ENCODE data around the gene PIAS2. TPM values are rescaled to one million over a fixed set of nuclear protein-coding genes. Genes with fewer than 3 reads are reported as not detected.

Gene PIAS2
- total RNA-seq, 4 donors from 2014 or later = 38.7 to 81.6 (median 42.3) TPM

DNA sequence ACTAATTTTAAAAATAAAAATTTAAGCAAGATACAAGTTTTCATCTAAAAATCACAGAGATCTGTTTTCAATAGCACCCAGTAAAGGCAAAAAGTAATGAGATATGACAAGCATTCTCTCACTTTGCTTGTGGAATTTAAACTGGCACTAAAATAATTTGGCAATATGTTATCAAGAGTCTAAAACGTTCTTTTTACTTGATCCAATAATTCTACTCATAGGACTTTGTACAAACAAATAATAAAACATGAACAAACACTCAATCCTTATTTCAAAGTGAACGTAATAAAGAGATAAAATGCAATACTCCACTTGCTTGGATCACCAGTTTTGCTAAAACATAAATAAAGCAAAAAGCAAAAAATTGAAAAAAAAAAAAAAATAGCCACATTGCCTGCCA lies 30.4 kb downstream of the PIAS2 start:
- TF ChIP-seq, protein P1, sequence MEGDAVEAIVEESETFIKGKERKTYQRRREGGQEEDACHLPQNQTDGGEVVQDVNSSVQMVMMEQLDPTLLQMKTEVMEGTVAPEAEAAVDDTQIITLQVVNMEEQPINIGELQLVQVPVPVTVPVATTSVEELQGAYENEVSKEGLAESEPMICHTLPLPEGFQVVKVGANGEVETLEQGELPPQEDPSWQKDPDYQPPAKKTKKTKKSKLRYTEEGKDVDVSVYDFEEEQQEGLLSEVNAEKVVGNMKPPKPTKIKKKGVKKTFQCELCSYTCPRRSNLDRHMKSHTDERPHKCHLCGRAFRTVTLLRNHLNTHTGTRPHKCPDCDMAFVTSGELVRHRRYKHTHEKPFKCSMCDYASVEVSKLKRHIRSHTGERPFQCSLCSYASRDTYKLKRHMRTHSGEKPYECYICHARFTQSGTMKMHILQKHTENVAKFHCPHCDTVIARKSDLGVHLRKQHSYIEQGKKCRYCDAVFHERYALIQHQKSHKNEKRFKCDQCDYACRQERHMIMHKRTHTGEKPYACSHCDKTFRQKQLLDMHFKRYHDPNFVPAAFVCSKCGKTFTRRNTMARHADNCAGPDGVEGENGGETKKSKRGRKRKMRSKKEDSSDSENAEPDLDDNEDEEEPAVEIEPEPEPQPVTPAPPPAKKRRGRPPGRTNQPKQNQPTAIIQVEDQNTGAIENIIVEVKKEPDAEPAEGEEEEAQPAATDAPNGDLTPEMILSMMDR (IDR thresholded peaks at IDR 0.05) = no peak
- no peak for TF ChIP-seq POLR2A (IDR thresholded peaks at IDR 0.05)
- peaks cover 3 to 18% of the 10 kb centered on the region in 2 donors for H3K36me3 ChIP-seq
- WGBS, 2 donors = 87 to 88% methylated on average over 2 of the region's 2 CpGs
- no peak for DNase-seq
- H3K9me3 ChIP-seq = no peaks in the 10 kb centered on the region
- intact Hi-C loops (cut with DNase I) = no loop called here
- H3K27me3 ChIP-seq = no peaks in the 10 kb centered on the region
- no peaks in the 10 kb centered on the region for H3K4me1 ChIP-seq
- no peak overlapping the region for H3K4me3 ChIP-seq (replicated peaks in 1 of 3)
- no peak overlapping the region for H3K27ac ChIP-seq

DNA sequence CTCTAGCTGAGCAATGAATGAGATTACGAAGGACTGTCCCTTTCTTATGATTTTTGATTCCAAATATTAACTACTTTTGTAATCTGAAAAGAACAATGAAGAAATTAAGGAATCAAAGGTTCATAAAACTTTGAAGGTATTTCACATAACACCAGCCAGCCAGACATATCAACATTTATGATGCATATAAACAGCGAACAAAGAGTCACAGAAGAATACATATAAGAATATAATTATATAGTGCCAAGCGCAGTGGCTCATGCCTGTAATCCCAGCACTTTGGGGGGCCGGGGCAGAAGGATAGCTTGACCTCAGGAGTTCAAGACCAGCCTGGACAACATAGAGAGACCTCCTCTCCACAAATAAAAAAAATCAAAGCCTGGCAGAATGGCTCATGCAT lies 34.1 kb downstream of the PIAS2 start:
- H3K27ac ChIP-seq = no peak overlapping the region
- no peaks in the 10 kb centered on the region for H3K36me3 ChIP-seq
- no peak for DNase-seq
- no peak for TF ChIP-seq POLR2A (IDR thresholded peaks at IDR 0.05)
- TF ChIP-seq, protein P1 (IDR thresholded peaks at IDR 0.05) = no peak
- no peak overlapping the region for H3K4me3 ChIP-seq (replicated peaks in 1 of 3)
- intact Hi-C loops (cut with DNase I) = no loop called here
- H3K27me3 ChIP-seq = no peaks in the 10 kb centered on the region
- H3K9me3 ChIP-seq = no peaks in the 10 kb centered on the region
- H3K4me1 ChIP-seq = no peaks in the 10 kb centered on the region
- WGBS, 2 donors = 95 to 99% methylated on average over 4 of the region's 4 CpGs

DNA sequence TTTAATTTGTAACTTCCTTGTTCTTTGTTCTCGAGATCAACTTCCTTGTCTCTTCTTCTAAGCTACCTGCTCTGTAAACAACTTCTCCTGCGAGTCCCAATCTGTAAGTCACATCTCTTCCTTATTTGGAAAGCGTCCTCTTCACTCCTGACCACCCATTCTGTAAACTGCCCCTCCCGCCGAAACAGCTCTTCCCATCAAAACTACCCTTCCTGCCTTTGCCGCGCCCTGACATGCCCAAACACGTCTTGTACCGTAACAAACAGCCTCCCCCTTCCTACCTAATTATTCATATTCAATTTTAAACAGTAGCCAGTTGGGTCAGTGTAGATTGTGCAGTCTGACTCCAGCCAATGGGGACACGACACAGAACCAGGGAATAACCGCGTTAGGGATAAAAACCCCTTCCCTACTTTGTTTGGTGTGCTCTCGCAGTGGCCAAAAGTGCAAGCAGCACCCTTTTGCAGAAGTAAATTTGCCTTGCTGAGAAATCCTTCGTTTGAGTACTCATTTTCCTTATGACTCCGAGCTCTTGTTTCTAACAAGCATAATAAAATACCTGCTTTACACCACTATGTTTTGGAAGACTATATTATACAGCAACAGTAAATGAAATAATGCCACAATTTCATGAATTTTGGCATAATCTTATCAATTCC lies 39.8 kb downstream of the PIAS2 start:
- Histone ChIP-seq H3K4me1 (no peaks in the 10 kb centered on the region), H3K4me3 (replicated peaks in 1 of 3) (no peak overlapping the region), H3K36me3 (no peaks in the 10 kb centered on the region), H3K27me3 (no peaks in the 10 kb centered on the region), H3K27ac (no peak overlapping the region), H3K9me3 (no peaks in the 10 kb centered on the region)
- 95 to 96% methylated on average over 15 of the region's 15 CpGs for WGBS, 2 donors
- no peak for DNase-seq
- TF ChIP-seq, protein P1 (IDR thresholded peaks at IDR 0.05) = no peak
- no peak for TF ChIP-seq POLR2A (IDR thresholded peaks at IDR 0.05)
- intact Hi-C loops (cut with DNase I) = no loop called here

DNA sequence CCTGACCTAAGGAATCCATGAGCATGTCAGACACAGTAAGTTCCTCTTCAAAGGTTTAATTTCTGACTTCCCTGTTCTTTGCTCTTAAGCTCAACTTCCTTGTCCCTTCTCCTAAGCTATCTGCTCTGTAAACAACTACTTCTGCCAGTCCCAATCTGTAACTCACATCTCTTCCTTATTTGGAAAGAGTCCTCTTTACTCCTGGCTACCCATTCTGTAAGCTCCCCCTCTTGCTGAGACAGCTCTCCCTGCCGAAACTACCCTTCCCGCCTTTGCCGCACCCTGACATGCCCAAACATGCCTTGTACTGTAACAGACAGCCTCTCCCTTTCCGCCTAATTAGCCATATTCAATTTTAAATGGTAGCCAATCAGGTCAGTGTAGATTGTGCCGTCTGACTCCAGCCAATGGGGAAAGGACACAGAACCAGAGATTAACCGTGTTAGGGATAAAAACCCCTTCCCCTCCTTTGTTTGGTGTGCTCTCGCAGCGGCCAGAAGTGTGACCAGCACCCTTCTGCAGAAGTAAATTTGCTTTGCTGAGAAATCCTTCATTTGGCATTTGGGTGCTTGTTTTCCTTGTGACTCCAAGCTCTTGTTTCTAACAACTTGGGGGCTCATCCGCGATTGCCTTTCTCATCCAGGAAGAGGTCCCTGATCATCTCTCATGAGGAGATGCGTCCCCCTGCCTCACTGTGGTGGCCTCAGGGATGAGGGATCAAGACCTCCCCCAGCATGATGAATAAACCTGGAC lies 49.0 kb downstream of the PIAS2 start:
- Histone ChIP-seq H3K36me3 (no peaks in the 10 kb centered on the region), H3K4me1 (no peaks in the 10 kb centered on the region), H3K27ac (no peak overlapping the region), H3K9me3 (no peaks in the 10 kb centered on the region), H3K27me3 (no peaks in the 10 kb centered on the region), H3K4me3 (replicated peaks in 1 of 3) (no peak overlapping the region)
- 96 to 99% methylated on average over 11 of the region's 11 CpGs for WGBS, 2 donors
- DNase-seq = no peak
- intact Hi-C loops (cut with DNase I) = no loop called here
- TF ChIP-seq POLR2A (IDR thresholded peaks at IDR 0.05) = no peak
- TF ChIP-seq, protein P1 (IDR thresholded peaks at IDR 0.05) = no peak
